ENCODE results near the gene ARHGAP12.
"Not testable (repeated sequence)": the region's sequence is repeated elsewhere in the genome, so short reads cannot be mapped to it uniquely, and the experiment has no call there.

ARHGAP12 gene

GRCh38 chr10:31921031-31921430 is 7.6 kb downstream of the ARHGAP12 start:
- DNase-seq, result no peak

GRCh38 chr10:31920538-31920937 is 8.1 kb downstream of the ARHGAP12 start:
- no peak for DNase-seq

- DNase-seq, result no peak
These were observed 9.8 kb downstream of the ARHGAP12 start for GRCh38 chr10:31918671-31919409.

DNA sequence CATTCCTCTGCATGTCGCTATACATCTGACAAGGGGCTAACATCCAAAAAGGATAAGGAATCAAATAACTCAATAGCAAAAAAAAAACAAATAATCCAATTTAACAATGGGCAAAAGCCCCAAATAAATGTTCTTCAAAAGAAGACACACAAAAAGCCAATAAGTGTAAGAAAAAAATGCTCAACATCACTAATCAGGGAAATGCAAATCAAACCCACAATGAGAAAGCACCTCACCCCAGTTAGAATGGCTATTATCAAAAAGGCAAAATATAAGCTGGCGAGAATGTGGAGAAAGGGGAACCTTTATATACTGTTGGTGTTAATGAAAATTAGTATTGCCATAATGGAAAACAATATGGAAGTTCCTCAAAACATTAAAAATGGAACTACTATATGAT is 14.3 kb downstream of the ARHGAP12 start:
- no peak for DNase-seq

GRCh38 chr10:31912898-31913850 is 15.5 kb downstream of the ARHGAP12 start:
- DNase-seq, result no peak

GRCh38 chr10:31912289-31912688 is 16.3 kb downstream of the ARHGAP12 start:
- no peak for DNase-seq

DNA sequence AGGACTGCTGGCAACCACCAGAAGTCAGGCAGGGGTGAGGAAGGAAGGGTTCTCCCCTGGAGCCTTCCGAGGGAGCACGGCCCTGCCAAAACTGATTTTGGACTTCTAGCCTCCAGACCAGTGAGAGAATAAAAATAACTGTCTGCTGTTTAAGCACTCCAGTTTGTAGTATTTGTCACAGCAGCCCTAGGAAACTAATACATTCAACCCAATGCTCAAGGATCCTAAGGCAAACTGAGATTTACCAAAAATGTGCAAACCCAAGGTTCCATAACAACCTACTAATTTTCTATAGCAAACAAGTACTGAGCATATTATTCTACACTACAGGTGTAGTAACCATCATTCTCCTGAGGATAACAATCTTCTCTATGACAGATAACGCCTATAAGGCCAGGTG is 18.6 kb downstream of the ARHGAP12 start:
- DNase-seq, result no peak

GRCh38 chr10:31908157-31908556 is 20.5 kb downstream of the ARHGAP12 start:
- DNase-seq, result no peak

DNA sequence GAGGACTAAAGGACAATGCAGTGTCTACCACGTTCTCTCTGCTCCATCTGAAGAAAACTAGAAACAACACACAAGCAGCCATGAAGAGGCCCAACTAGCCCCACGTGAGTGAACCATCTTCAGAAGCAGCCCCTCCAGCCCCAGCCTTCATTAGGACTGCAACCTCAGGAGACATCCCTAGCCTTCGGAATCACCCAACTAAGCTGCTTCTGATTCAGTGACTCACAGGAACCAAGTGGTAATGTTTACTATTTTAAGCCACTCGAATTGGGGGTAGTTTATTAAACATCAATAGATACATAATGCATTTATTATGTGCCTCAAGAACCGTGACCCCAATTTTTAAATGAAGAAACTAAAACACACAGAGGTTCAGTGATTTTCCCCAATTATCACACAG is 22.6 kb downstream of the ARHGAP12 start:
- no peak for DNase-seq

DNA sequence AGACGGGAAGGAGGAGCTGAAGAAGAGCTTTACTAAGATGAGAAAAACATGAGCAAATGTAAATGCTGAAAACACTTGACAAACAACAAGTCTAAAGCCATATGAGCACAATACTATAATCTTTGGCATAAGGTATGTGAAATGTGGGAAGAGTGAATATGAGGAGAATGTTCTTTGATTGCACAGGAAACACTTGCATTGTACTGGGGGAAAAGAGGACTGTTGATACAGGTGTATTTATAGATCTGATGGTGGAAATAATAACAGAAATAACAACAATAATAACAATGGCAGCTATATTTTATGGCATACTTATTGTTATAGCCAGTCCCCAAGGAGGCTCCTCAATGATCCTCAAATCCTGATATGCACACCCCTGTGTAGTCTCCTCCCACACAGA is 23.0 kb downstream of the ARHGAP12 start:
- no peak for DNase-seq

- no peak for DNase-seq
These were observed 26.0 kb downstream of the ARHGAP12 start for GRCh38 chr10:31902625-31903024.

DNA sequence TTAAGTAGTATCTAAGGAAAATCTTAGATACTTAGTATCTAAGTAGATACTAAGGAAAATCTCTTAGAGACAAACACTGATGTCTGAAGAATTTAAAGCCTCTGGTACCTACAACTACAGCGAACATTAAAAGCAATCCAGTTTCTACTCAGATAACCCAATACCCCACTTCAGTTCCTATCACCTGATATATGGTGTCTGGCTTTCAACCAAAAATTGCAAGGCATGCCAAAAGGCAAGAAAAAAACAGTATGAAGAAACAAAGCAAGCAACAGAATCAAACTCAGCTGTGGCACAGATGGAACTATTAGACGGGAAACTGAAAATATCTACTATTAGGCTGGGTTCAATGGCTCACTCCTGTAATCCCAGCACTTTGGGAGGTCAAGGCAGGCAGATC is 31.1 kb downstream of the ARHGAP12 start:
- DNase-seq, result no peak

GRCh38 chr10:31896968-31897384 is 31.7 kb downstream of the ARHGAP12 start:
- DNase-seq, result no peak

GRCh38 chr10:31895722-31896121 is 32.9 kb downstream of the ARHGAP12 start:
- not testable (repeated sequence) for DNase-seq

GRCh38 chr10:31888442-31888841 is 40.2 kb downstream of the ARHGAP12 start:
- no peak for DNase-seq

GRCh38 chr10:31887850-31888249 is 40.8 kb downstream of the ARHGAP12 start:
- DNase-seq, result no peak

DNA sequence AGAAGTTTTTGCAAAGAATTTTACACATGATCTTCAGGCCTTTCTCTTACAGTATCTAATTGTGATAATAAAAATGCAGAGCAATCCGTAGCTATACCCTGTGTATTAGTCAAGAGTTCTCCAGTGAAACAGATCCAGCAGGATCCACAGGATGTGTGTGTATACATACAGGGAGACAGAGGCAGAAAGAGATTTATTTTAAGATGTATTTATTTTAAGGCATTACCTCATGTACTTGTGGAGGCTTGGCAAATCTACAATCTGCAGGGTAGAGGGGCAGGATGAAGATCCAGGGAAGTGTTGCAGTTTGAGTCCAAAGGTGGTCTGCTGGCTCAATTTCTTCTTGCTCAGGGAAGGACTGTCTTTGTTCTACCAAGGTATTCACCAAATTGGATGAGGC is 41.7 kb downstream of the ARHGAP12 start:
- DNase-seq, result no peak

DNA sequence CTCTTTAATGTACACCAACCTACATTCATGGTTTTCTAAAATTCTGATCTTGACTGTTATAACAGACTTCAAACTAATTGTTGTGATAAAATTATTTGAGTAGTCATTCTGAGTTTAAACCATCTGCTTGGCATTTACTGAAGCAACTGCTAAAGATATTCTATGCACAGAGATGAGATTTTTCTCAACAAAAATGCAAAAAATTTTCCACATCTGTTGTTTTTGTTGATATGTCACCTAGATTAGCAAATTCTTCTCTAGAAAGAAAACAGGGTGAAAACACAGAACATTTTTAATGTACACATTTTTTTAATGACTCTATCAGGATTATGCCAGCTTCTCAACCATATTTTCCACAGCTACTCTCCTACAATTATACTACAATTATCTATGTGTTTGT is 42.7 kb downstream of the ARHGAP12 start:
- no peak for DNase-seq

- DNase-seq, result no peak
These were observed 44.2 kb downstream of the ARHGAP12 start for GRCh38 chr10:31884386-31884785.

GRCh38 chr10:31883397-31883796 is 45.2 kb downstream of the ARHGAP12 start:
- no peak for DNase-seq

DNA sequence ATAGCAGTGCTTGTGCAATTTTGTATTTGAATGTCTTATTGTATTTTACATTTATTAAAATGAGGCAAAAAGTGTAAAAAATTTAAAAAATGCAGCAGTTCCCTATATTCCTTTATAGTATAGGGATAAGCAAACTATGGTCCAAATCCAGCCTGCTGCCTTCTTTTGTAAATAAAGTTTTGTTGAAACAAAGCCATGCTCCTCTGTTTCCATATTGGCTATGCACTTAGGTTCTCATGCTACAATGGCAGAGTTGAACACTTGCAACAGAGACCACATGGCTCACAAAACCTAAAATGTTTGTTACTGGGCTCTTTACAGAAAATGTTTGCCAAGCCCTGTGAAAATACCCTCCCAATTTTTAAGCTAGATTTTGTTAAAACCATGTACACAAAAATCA is 50.1 kb downstream of the ARHGAP12 start:
- DNase-seq, result no peak

GRCh38 chr10:31876652-31877352 is 51.8 kb downstream of the ARHGAP12 start:
- DNase-seq, result no peak

DNA sequence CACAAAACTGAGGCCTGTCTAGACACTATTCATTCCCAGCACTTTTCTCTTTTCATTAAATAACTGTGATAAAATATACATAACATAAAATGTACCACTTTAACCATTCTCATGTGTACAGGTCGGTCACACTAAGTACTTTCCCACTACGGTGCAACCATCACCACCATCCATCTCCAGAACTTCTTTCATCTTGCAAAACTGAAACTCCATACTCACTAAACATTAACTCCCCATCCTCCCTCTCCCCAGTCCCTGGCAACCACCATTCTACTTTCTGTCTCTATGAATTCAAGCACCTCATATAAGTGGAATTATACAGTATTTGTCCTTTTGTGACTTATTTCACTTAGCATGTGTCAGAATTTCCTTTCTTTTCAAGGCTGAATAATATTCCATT is 53.0 kb downstream of the ARHGAP12 start:
- DNase-seq, result no peak

Data from NCI-H187 treated with DMSO at 0.1 percent for 48 hours (cell line).